ENCODE results near the gene RYR3. TPM values are rescaled to one million over a fixed set of nuclear protein-coding genes. Genes with fewer than 3 reads are reported as not detected.
"Not testable (repeated sequence)": the region's sequence is repeated elsewhere in the genome, so short reads cannot be mapped to it uniquely, and the experiment has no call there.

Gene RYR3
- total RNA-seq, 1 donor from 2014 or later: 0.32 TPM

DNA sequence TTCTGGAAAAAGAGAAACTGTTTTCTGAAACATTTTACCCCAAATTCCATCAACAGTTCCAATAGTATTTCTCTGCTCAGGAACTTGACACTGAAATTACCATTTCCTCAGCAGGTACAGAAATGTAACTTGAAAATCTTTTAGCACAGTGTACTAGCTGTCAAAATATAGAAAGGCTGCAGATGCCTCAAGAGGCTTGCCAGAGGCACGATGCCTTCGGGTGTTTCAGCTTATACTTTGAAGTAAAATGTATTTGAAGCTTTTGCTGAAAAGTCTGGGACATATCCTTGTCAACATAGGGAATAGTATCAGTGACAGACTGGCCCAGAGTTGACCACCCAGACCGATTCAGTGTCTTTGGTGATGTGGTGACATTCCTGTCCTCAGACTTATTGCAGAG lies 503.1 kb downstream of the RYR3 start:
- no peak for ATAC-seq
- H3K36me3 ChIP-seq: no peaks in the 10 kb centered on the region
- no peak overlapping the region for H3K27ac ChIP-seq
- no peaks in the 10 kb centered on the region for H3K27me3 ChIP-seq (ENCODE audit: low read depth)
- H3K4me1 ChIP-seq: no peaks in the 10 kb centered on the region
- no peak for TF ChIP-seq CTCF (IDR thresholded peaks at IDR 0.05)
- no peaks in the 10 kb centered on the region for H3K9me3 ChIP-seq
- DNase-seq: no peak
- no peak overlapping the region for H3K4me3 ChIP-seq
- intact Hi-C loops (cut with DNase I): no loop called here

DNA sequence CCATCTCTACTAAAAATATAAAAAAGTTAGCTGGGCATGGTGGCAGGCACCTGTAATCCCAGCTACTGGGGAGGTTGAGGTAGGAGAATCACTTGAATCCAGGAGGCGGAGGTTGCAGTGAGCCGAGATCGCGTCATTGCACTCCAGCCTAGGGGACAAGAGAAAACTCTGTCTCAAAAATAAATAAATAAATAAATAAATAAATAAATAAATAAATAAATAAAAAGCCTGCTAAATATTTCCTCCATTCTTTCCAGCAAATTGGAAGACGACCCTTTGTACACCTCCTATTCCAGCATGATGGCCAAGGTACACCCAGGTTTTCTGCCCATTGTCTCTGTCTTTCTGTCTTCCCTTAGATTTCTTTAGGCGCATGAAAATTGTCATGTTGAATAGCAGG lies 508.7 kb downstream of the RYR3 start:
- H3K27ac ChIP-seq; H3K9me3 ChIP-seq; ATAC-seq; intact Hi-C loops (cut with DNase I); H3K4me1 ChIP-seq; H3K4me3 ChIP-seq; DNase-seq; H3K36me3 ChIP-seq; H3K27me3 ChIP-seq (ENCODE audit: low read depth): not testable (repeated sequence)

DNA sequence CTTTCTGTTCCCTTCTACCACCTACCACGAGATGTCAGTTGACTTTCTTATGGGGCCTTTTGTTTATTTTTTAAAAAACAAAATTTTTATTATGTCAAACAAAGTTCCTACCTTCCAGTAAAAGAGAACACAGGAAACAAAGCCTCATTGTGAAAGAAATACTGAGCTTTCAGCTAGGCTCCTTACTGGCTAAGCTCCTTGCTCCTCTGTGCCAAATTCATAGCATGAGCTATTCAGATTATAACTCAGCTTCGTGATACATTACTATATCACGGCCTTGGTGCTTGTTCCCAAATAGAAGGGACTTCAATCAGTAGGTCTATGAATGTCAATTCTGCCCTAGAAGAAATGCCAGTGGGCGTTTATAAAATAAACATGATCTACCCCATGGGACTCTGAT lies 511.7 kb downstream of the RYR3 start:
- no peaks in the 10 kb centered on the region for H3K36me3 ChIP-seq
- no peaks in the 10 kb centered on the region for H3K27me3 ChIP-seq (ENCODE audit: low read depth)
- TF ChIP-seq CTCF (IDR thresholded peaks at IDR 0.05): no peak
- ATAC-seq: no peak
- H3K4me3 ChIP-seq: no peak overlapping the region
- H3K4me1 ChIP-seq: no peaks in the 10 kb centered on the region
- DNase-seq: no peak
- intact Hi-C loops (cut with DNase I): no loop called here
- no peak overlapping the region for H3K27ac ChIP-seq
- no peaks in the 10 kb centered on the region for H3K9me3 ChIP-seq

DNA sequence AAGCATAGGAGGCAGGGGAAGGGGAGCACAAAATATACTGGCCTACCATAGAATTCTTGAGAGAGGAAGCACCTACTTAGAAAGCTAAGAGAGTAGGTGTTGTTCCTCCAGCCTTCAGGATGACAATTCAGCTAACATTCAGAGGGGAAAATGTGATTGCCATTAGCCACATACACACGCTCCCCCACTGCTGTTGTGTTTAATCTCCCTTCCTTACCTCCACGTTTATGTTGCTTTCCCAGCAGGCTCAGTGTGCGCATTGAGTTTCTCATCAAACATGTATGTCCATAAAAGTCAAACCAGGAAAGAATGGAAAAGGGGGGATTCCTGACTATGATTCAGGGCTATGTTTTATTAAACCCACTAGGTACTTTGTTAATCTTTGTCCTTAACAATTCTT lies 512.4 kb downstream of the RYR3 start:
- intact Hi-C loops (cut with DNase I): no loop called here
- Histone ChIP-seq H3K9me3 (no peaks in the 10 kb centered on the region), H3K27ac (no peak overlapping the region), H3K4me3 (no peak overlapping the region), H3K36me3 (no peaks in the 10 kb centered on the region), H3K27me3 (ENCODE audit: low read depth) (no peaks in the 10 kb centered on the region), H3K4me1 (no peaks in the 10 kb centered on the region)
- no peak for TF ChIP-seq CTCF (IDR thresholded peaks at IDR 0.05)
- ATAC-seq (no peak), DNase-seq (no peak)

GRCh38 chr15:33825453-33825852 lies 514.7 kb downstream of the RYR3 start:
- no peak for TF ChIP-seq CTCF (IDR thresholded peaks at IDR 0.05)
- intact Hi-C loops (cut with DNase I): no loop called here
- Histone ChIP-seq H3K9me3 (no peaks in the 10 kb centered on the region), H3K27me3 (ENCODE audit: low read depth) (no peaks in the 10 kb centered on the region), H3K4me1 (no peaks in the 10 kb centered on the region), H3K27ac (no peak overlapping the region), H3K4me3 (no peak overlapping the region), H3K36me3 (no peaks in the 10 kb centered on the region)
- ATAC-seq (no peak), DNase-seq (no peak)

- no peak overlapping the region for H3K4me3 ChIP-seq
- TF ChIP-seq CTCF (IDR thresholded peaks at IDR 0.05): no peak
- no peaks in the 10 kb centered on the region for H3K36me3 ChIP-seq
- no peaks in the 10 kb centered on the region for H3K4me1 ChIP-seq
- H3K27me3 ChIP-seq (ENCODE audit: low read depth): no peaks in the 10 kb centered on the region
- ATAC-seq (no peak), DNase-seq (no peak)
- intact Hi-C loops (cut with DNase I): no loop called here
- no peak overlapping the region for H3K27ac ChIP-seq
- no peaks in the 10 kb centered on the region for H3K9me3 ChIP-seq
Measured at GRCh38 chr15:33826201-33826600, 515.4 kb downstream of the RYR3 start.
